Activated CD8-positive, alpha-beta T cell treated with anti-CD3 and anti-CD28 coated beads for 36 hours (primary cell): ENCODE measurements around the gene SHISA5. TPM values are rescaled to one million over a fixed set of nuclear protein-coding genes. Genes with fewer than 3 reads are reported as not detected.

ENCODE experiments used
- ATAC-seq: fragments of 200-7000 bp; cut with Tn5 transposase; one replicate; pipeline ENCODE4 v1.10.0; 2021; ENCODE audit warnings: mild to moderate bottlenecking, moderate library complexity
- CTCF ChIA-PET: fragments of 350-600 bp; sonication (Branson Sonifier 250); formaldehyde crosslinking; loops from one replicate; lab custom pipeline; 2021; ENCODE audit warnings: antibody characterized with exemption; lab: Charles Lee
- POLR2A ChIA-PET: fragments of 350-600 bp; sonication (Branson Sonifier 250); formaldehyde crosslinking; loops from one replicate; lab custom pipeline; 2021; ENCODE audit warnings: antibody characterized with exemption; lab: Charles Lee
- DNase-seq: peaks from one replicate; pipeline ENCODE4 v3.0.0-alpha.2; 2020
- H3K27ac Mint-ChIP-seq: one replicate; pipeline ENCODE4 v1.8.0; 2021; ENCODE audit warnings: mild to moderate bottlenecking, mixed read lengths
- H3K27me3 Mint-ChIP-seq: one replicate; pipeline ENCODE4 v1.8.0; 2021; ENCODE audit warnings: mixed read lengths
- H3K36me3 Mint-ChIP-seq: one replicate; pipeline ENCODE4 v1.8.0; 2021; ENCODE audit warnings: low read depth, mixed read lengths
- H3K4me1 Mint-ChIP-seq: one replicate; pipeline ENCODE4 v1.8.0; 2021; ENCODE audit warnings: low read depth, mixed read lengths
- H3K4me3 Mint-ChIP-seq: one replicate; pipeline ENCODE4 v1.8.0; 2021; ENCODE audit warnings: mild to moderate bottlenecking, moderate library complexity, mixed read lengths
- H3K9me3 Mint-ChIP-seq: one replicate; pipeline ENCODE4 v1.8.0; 2021; ENCODE audit warnings: mixed read lengths
- CTCF ChIP-seq: fragments of 200-600 bp; IDR thresholded peaks from one replicate; pipeline ENCODE4 v1.8.0; 2022; ENCODE audit warnings: antibody characterized with exemption, mild to moderate bottlenecking
- intact Hi-C: fragments of 100-400 bp; cut with micrococcal nuclease; formaldehyde crosslinking; loops from one replicate; pipeline ENCODE4 v1.10.0; 2022
- total RNA-seq, 2 experiments: library from RNA; stranded (reverse); gene quantifications; one replicate each; pipeline ENCODE4 v1.2.3, GENCODE V29; 2021

Gene SHISA5
- total RNA-seq, 2 experiments from 2014 or later: 65.9 to 71.4 TPM

GRCh38 chr3:48548729-48549705 is 45.0 kb upstream of the SHISA5 start:
- DNase-seq (peak; percentile 89), ATAC-seq (peak; percentile 98)
- Mint-ChIP-seq H3K27ac (no peak overlapping the region), H3K4me1 (peaks cover 8% of the 10 kb centered on the region), H3K9me3 (no peaks in the 10 kb centered on the region), H3K4me3 (no peak overlapping the region), H3K36me3 (peaks cover 44% of the 10 kb centered on the region), H3K27me3 (no peaks in the 10 kb centered on the region)
- ChIA-PET POLR2A (interaction anchor here (0.7 to 1.6 kb wide), 4 partner anchors 57 to 82 kb away, joined by 3 to 7 read pairs (median 4); no protein-coding TSS in a partner anchor), CTCF (interaction anchor here (0.7 to 4.7 kb wide), 41 partner anchors 9 to 442 kb away, joined by 3 to 56 read pairs (median 4); partner anchors contain the start of genes ATRIP, CCDC51, SLC26A6 and TMA7)
- intact Hi-C loops: loop anchor here (5.0 to 10.0 kb wide), 4 partner anchors 37 to 274 kb away; no protein-coding TSS in a partner anchor
- peak; percentile 92 for TF ChIP-seq CTCF

- no peaks in the 10 kb centered on the region for H3K9me3 Mint-ChIP-seq
Measured at GRCh38 chr3:48548126-48548525, 44.2 kb upstream of the SHISA5 start.

GRCh38 chr3:48546203-48546829 is 42.3 kb upstream of the SHISA5 start:
- no peaks in the 10 kb centered on the region for H3K9me3 Mint-ChIP-seq
- TF ChIP-seq CTCF: no peak
- H3K27me3 Mint-ChIP-seq: no peaks in the 10 kb centered on the region
- peaks cover 5% of the 10 kb centered on the region for H3K4me1 Mint-ChIP-seq
- no peak for DNase-seq
- POLR2A ChIA-PET: no interaction called here
- intact Hi-C loops: loop anchor here (5.0 to 10.0 kb wide), 4 partner anchors 34 to 272 kb away; no protein-coding TSS in a partner anchor
- CTCF ChIA-PET: interaction anchor here (2.6 to 4.7 kb wide), 2 partner anchors 110 to 145 kb away, joined by 13 to 56 read pairs; no protein-coding TSS in a partner anchor
- ATAC-seq: no peak
- H3K27ac Mint-ChIP-seq: no peak overlapping the region
- H3K36me3 Mint-ChIP-seq: peaks cover 47% of the 10 kb centered on the region
- no peak overlapping the region for H3K4me3 Mint-ChIP-seq

More at GRCh38 chr3:48548126-48548525, 44.2 kb upstream of the SHISA5 start:
- H3K36me3 Mint-ChIP-seq: peaks cover 47% of the 10 kb centered on the region
- intact Hi-C loops: loop anchor here (5.0 to 10.0 kb wide), 4 partner anchors 36 to 273 kb away; no protein-coding TSS in a partner anchor
- POLR2A ChIA-PET: interaction anchor here (1.4 to 1.6 kb wide), 2 partner anchors 76 to 81 kb away, joined by 4 to 7 read pairs; no protein-coding TSS in a partner anchor
- DNase-seq (no peak), ATAC-seq (no peak)
- TF ChIP-seq CTCF: no peak
- no peaks in the 10 kb centered on the region for H3K27me3 Mint-ChIP-seq
- H3K4me1 Mint-ChIP-seq: peaks cover 5% of the 10 kb centered on the region
- CTCF ChIA-PET: interaction anchor here (0.9 to 4.7 kb wide), 12 partner anchors 15 to 147 kb away, joined by 3 to 56 read pairs (median 6); partner anchors contain the start of genes ATRIP, CCDC51 and TMA7
- H3K4me3 Mint-ChIP-seq: no peak overlapping the region
- H3K27ac Mint-ChIP-seq: no peak overlapping the region

DNA sequence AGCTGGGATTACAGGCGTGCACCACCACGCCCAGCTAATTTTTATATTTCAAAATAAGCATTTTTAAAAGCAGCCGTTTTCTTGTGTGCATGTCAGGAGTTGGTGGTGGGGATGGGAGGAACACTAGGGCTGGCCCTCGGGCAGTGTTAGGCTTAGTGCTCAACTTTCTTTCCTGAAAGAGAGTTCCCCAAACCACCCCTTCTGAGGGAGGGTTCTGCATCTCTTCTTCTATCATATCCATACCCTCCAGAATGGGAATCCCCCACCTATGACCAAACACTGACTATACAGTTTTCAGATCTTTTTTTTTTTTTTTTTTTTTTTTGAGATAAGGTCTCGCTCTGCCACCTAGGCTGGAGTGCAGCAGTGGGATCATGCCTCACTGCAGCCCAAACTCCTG is 40.2 kb upstream of the SHISA5 start:
- H3K27ac Mint-ChIP-seq: no peak overlapping the region
- intact Hi-C loops: loop anchor here (10.0 kb wide), 1 partner anchor 269 kb away; no protein-coding TSS in a partner anchor
- peaks cover 3% of the 10 kb centered on the region for H3K4me1 Mint-ChIP-seq
- H3K36me3 Mint-ChIP-seq: peaks cover 49% of the 10 kb centered on the region
- ChIA-PET POLR2A (no interaction called here), CTCF (interaction anchor here (2.4 to 2.6 kb wide), 2 partner anchors 108 to 143 kb away, joined by 13 to 17 read pairs; no protein-coding TSS in a partner anchor)
- ATAC-seq (no peak), DNase-seq (no peak)
- H3K27me3 Mint-ChIP-seq: no peaks in the 10 kb centered on the region
- no peak overlapping the region for H3K4me3 Mint-ChIP-seq
- H3K9me3 Mint-ChIP-seq: no peaks in the 10 kb centered on the region
- no peak for TF ChIP-seq CTCF
